Coronary artery (tissue), 2 donors: ENCODE results near the gene IRF7.

Experiments
- DNase-seq: peaks from one replicate; pipeline ENCODE4 v3.0.0-alpha.2; 2017; ENCODE audit warnings: low spot score
- H3K27ac ChIP-seq, 2 donors: fragments of 200-600 bp; sonication (generic); one replicate each; pipeline ENCODE4 v1.5.1; 2016 to 2019
- H3K4me3 ChIP-seq: fragments of 200-600 bp; sonication (generic); 2 replicates; pipeline ENCODE4 v1.5.1; 2016; ENCODE audit warnings: mild to moderate bottlenecking, moderate library complexity
- CTCF ChIP-seq: fragments of 200-600 bp; sonication (generic); IDR thresholded peaks from one replicate; pipeline ENCODE4 v1.5.1; 2019; ENCODE audit warnings: antibody characterized with exemption

IRF7 gene

GRCh38 chr11:619628-620050 is 3.9 kb upstream of the IRF7 start:
- no peak overlapping the region for H3K27ac ChIP-seq
- no peak for DNase-seq

GRCh38 chr11:618856-619627 is 3.3 kb upstream of the IRF7 start:
- no peak for TF ChIP-seq CTCF
- Histone ChIP-seq H3K27ac (no peak overlapping the region), H3K4me3 (no peak overlapping the region)
- DNase-seq: no peak

More at GRCh38 chr11:619628-620050, 3.9 kb upstream of the IRF7 start:
- TF ChIP-seq CTCF: no peak
- no peak overlapping the region for H3K4me3 ChIP-seq

DNA sequence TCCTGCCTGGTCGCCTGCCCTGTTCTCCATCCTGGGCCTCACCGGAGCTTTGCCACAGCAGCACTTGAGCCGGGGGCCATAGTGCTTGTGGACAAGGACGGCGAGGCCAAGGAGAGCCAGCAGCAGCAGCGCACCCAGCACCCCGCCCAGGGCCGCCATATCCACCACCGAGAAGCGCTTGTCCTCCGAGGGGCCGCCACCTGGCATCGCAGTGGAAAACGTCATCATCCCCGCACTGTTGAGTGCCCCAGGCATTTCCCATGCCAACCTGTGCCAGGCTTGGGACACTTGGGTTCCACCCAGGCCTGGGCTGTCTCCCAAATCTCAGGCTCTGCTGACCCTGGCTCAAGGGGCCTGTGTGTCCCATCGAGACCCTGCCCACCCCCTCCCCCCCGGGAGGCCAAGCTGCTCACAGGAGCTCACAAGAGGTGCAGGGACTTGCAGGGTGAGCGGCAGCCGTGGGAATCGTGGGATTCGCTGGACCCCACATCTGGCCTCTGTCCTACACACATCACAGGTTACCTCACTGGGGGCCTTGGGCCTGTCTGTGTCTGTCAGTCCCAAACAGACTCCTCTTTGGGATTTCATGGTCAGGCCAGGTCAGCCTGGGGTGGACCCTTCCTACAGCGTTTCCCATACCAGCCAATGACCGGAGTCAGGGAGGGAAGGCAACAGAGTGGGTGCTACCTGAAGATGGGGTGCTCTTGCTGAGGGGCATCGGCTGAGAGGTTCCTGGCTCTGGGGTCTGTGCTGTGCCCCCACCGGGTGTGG is 2.3 kb upstream of the IRF7 start:
- TF ChIP-seq CTCF: no peak
- no peak for DNase-seq
- no peak overlapping the region for H3K27ac ChIP-seq
- H3K4me3 ChIP-seq: no peak overlapping the region

DNA sequence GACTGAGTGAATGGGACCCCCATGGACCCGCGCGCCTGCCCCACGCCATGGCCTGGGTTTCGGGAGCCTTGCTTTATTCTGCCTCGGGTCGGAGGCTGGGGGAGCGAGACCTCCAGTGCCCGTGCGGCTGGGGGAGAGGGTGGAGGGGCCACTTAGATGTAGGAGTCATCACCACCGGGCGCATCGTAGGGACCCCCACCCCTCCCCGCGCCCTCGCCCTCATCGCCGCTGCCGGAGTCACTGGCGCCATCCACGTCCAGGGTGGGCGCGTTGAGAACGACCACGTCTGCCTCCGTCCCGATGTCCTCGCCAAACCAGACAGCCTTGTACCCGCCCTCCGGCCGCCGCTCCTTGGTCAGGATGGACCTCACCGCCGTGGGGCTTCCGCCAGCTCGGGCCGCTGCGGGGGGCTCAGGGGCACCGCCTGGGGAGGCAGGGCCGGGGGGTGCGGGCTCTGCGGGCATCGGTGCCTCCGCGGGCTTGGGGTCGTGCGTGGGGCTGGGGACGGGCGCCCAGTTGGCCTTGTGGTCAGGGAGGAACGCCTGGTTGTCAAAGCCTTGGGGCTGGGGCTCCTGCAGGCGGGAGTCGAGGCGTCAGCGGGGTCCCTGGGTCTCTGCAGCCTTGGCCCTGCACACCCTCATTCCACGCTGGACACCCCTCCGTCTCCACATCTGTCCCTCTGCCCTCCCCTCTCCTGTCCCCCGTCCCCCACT is 1.6 kb upstream of the IRF7 start:
- no peak for DNase-seq
- no peak overlapping the region for H3K27ac ChIP-seq
- no peak for TF ChIP-seq CTCF
- H3K4me3 ChIP-seq: no peak overlapping the region

DNA sequence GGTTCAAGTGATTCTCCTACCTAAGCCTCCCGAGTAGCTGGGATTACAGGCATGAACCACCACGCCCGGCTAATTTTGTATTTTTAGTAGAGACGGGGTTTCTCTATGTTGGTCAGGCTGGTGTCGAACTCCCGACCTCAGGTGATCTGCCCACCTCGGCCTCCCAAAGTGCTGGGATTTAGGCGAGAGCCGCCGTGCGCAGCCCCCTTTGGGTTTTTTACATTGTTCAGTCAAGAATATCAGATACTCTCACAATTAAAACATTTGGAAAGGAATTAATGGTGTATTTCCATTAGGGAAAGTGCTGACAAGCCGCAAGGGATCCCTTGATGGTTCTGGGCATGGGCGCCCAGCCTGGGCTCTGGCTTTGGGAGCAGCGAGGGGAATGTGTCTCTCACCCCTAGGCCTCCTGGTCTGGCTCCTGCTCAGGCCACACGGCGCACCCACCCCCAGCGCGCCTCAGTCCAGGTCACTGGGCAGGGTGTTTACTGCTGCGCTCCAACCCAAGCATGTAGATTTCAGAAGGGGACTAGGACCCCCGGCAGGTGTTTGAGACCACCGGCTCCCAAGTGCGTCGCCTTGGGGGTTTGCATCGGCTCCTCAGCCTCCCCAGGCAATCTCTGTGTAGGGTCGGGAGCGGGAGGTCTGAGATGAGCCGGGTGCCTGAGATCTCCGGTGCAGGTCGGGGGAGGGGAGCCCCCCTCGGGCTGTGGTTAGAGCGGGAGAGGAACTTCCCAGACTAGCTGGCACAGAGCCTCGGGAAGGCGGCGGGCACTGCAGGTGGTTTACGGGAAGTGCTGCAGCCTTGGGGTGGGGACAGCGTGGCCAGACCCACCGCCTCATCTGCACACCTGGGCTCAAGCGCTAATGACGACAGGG is 809 bp upstream of the IRF7 start:
- peak overlapping the region; percentile 84 for H3K4me3 ChIP-seq
- peak overlapping the region; percentile 79 to 92 for H3K27ac ChIP-seq
- no peak for DNase-seq
- TF ChIP-seq CTCF: no peak
